ENCODE results near the gene VPS33A.
"Not testable (repeated sequence)": the region's sequence is repeated elsewhere in the genome, so short reads cannot be mapped to it uniquely, and the experiment has no call there.

VPS33A gene

DNA sequence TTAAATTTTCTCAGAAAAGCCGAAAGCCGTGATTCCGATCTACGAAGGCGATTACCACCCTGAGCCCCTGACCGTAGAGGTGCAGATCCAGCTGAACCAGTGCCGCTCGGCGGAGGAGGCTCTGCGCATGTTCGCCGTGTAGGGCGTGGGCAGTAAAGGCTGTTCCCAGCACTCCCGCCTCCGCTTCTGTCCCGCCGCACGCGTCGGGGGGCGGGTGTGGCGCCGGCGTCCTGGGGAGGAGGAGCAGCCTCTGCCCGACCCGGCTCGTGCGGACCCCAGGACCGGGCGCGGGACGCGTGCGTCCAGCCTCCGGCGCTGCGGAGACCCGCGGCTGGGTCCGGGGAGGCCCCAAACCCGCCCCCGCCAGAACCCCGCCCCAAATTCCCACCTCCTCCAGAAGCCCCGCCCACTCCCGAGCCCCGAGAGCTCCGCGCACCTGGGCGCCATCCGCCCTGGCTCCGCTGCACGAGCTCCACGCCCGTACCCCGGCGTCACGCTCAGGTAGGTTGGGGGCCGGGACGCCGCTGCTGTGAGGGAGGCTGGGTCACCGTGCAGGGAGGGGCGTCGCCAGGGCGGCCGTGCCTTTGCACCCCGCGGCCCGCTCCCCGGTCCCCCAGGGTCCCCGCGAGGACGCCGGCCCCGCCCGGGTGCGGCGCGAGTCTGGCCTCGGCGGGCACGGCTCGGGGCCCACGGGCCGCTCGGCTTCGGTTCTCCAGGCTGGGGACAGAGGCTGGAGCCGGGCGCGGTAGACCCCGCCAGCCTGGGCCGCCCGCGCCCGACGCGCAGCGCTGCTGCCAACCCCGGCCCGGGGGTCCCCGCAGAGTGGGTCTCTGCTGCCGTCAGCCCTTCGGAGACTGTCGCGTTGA is 62.8 kb downstream of the VPS33A start, which contains the start of gene B3GNT4:
B3GNT4 (plus strand) TSS at position 409 of the 866 bp plus-strand sequence. CDS start 910 bp downstream, outside the sequence.
- DNase-seq = peak; percentile 72

DNA sequence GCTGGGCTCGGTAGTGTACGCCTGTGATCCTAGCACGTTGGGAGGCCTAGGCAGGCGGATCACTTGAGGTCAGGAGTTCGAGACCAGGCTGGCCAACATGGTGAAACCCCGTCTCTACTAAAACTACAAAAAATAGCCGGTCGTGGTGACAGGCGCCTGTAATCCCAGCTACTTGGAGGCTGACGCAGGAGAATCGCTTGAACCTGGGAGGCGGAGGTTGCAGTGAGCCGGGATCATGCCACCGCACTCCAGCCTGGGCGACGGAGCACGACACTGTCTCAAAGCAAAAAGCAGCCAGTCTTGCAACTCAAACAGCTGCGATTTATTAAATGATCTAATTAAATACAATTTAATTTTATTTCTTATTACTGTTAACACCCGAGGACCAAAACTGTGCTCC is 63.5 kb downstream of the VPS33A start:
- DNase-seq = not testable (repeated sequence)

DNA sequence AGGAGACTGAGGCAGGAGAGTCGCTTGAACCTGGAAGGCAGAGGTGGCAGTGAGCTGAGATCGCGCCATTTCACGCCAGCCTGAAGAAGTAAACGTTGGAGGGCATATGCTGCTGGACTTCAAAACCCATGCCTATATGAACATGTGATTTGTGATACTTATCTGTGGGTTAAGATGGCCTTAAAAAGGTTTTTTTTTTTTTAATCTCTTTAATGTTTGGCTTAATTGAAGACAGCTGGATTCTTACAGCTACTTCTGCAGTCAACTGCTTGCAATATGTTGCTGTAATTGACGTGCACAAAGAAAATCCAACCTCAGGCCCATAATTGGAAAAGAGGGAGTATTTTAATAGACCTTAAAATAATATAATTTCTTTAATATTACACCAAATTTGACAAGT is 64.3 kb downstream of the VPS33A start:
- DNase-seq = no peak

DNA sequence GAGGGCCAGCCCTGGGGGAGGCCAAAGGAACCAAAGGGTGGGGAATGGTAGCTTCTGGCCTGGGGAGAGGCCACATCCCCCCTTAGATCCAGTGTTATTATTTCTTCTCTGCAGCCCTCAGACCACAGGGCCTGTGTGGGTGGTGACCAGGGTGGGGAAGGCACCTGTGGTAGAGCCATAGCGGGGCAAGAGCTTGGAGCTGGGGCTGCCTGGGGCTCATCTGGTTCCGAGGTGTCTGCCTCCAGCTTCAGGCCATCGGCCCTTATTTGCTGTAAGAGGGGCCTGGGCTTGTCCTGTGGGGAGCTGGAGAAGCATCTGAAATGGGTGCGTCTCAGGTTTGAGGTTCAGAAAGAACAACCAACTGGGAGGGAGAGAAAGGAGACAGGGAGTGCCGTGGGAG is 64.9 kb downstream of the VPS33A start:
- no peak for DNase-seq

DNA sequence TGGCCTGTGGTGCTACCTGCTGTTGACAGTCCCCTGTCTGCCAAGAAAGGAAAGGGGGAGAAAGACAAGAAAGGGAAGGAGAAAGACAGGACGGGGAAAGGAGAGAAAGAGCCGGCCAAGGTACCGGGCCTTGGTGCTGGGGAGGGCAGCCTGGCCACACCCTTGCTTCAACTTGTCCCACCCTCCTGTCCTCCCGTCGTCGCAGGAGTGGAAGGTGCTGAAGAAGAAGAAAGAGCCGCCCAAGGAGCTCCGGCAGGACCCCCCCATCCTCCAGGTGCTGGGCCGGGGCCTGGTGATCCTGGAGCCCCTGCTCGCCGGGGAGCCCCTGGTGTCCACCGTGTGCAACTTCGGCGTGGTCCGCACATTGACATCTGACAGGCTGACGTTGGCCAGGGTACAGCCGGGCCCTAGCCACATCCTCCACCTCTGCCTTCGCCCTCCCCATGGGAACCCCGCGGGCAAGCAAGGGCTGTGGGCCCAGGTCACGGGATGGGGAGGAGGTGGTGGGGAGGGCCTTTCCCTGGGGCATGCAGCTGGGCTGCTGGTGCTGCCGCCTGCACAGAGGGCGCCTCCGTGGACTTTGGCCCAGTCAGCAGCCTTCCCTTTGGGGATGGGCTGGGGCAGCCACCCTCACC is 65.6 kb downstream of the VPS33A start:
- no peak for DNase-seq

DNA sequence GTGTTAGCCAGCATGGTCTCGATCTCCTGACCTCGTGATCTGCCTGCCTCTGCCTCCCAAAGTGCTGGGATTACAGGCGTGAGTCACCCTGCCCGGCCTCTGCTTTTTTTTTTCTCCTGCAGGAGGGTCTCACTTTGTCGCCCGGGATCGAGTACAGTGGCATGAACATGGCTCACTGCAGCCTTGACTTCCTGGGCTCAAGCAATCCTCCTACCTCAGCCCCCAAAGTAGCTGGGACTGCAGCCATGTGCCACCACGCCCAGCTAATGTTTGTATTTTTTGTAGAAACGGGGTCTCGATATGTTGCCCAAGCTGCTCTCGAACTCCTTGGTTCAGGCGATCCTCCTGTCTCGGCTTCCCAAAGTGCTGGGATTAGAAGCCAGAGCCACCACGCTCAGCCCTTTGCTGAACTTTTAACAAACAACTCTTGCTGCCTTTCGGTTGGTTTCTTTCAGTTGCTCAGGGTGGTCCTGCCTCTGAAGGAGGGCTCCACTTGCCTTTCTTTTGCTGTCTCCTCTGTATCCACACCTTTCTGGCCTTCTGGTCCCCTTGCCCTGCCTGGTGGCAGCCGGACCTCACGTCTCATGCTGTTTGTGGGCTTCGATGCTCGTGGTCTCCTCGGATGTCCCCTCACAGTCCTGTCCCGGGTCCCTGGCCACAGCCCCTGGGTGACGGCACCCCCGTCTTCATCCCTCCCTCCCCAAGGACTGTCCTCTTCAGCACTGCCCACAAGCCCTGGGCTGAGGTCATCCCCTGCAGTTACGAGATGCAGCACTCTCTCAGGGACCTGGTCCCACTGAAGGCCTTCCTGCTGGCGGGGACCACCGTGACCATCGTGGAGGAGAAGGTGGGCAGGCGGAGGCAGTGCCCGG is 66.6 kb downstream of the VPS33A start:
- no peak for DNase-seq

DNA sequence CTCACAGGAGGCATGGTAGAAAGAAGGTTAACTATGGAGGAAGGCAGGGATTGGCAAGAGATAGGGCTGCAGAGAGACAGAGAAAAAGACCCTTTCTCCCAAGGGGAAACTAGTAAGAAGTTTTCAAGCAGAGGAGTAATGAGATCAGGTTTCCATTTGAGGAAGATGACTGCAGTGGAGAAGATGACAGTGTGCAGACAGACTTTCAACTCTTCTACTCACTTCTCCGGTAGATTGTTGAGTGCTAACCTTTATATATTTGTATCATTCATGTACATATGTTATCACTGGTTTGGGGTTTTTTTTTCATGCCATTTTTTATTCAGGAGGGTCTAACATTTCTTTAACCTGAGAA is 68.7 kb downstream of the VPS33A start:
- DNase-seq = no peak

DNA sequence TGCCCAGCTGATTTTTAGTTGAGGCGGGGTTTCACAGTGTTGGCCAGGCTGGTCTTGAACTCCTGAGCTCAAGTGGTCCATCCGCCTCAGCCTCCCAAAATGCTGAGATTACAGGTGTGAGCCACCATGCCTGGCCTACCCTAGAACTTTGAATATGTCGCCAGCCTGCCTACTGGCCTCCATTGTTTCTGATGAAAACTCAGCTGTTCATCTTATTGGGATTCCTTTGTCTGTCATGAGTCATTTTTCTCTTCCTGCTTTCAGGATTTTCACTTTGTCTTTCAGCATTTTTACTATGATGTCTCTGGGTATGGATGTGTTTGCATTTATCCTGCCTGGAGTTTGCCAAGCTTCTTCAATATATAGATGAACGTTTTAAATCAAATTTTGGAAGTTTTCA is 70.9 kb downstream of the VPS33A start:
- no peak for DNase-seq

DNA sequence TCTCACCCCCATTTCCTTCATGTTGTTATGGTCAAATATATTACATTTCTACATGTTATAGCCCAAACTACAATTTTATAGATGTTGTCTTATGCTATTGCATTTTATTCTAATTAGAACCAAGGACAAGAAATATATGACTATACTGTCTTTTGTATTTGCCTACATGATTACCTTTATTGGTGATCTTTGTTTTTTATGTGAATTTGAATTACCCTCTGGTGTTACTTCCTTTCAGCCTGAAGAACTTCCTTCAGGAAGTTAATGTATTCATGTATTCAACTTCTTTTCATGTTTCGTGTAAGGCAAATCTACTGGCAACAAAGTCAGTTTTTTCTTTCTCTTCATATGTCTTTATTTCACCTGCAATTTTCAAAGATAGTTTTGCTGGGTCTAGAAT is 71.5 kb downstream of the VPS33A start:
- DNase-seq = no peak

DNA sequence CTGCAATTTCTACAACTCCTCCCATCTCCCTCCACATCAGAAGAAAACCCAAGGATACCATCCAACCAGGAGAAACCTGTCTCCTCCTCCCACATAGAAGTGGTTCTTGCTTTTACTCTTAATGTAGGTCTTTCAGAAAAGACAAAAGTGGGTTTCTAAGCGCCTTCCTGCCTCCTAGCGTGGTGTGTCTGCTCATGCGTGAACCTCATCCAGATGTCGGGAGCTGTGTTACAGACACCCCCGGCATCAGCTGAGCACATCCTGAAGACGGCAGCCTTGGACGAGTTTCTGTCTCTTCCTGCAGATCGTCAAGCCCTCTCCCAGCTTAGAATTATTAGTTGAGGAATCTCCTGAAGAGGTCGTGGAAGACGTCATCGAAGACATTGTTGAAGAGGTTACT is 73.9 kb downstream of the VPS33A start:
- no peak for DNase-seq

DNA sequence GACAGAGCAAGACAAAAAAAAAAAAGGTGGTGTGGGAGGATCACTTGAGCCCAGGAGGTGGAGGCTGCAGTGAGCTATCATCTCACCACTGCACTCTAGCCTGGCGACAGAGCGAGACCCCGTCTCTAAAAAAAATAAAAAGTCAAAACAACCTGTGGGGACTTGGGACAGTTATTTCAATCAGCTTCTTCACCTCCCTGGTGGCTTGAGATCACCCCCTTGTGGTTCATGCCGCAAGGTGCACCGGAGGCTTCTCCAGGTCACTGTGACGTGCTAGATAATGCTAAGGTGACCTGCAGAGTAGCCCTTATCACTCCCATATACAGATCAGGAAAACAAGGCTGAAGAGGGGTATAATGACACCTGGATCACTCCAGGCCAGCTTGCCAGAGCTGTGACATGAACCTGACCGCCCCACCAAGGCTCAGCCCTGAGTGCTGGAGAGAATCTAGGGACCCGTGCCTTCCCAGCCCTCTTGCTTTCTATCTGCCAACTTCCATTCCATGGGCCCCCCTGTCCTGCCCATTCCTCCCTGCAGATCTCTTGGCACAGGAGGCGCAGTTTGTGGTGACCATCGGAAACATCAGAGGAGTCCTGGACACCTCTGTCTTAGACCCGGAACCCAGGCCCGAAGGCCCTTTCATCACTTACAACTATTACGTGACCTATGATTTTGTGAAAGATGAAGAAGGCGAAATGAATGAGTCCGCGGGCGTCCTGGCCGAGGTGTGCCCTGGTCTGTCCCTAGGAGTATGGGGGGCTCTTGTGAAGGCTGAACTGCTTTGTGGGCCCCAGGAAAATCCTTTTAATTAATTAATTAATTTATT is 75.2 kb downstream of the VPS33A start:
- DNase-seq = peak; percentile 69

DNA sequence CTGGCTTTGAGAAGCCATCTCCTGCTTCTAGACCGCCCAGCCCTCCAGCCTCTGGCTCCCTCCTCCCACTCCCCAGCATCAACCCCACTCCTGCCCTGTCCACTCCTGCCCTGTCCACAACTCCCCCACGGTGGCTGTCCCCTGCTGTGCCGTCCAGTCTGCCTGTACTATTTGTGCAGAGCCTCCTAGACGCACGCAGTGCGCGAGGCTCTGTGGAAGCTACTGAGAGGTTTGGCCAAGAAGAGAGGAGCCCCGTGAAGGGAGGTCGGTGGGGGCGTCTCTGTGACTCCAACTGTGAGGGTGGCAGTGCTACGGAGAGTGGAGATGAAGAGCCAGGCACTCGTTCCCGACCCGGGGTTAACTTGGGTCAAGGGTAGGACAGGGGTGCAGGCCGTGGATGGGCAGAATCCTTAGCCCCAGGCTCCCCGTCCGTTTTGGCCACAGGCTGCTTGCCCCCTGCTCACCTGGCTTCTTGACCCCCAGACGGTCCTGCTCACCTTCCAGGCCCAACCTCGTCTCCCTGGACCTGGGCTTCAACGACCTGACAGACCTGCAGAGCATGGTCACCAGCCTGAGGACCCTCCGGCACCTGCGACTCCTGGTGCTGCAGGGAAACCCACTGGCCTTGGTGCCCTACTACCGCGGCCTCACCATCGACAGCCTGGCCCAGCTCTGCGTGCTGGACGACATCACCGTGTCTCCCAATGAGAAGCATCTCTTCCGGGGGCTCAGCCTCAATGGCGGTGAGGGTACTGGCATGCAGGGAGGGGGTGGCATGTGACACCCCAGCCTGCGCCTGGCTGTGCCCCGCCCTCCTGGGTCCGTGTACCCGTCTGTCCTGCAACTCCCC is 76.4 kb downstream of the VPS33A start:
- DNase-seq = no peak

DNA sequence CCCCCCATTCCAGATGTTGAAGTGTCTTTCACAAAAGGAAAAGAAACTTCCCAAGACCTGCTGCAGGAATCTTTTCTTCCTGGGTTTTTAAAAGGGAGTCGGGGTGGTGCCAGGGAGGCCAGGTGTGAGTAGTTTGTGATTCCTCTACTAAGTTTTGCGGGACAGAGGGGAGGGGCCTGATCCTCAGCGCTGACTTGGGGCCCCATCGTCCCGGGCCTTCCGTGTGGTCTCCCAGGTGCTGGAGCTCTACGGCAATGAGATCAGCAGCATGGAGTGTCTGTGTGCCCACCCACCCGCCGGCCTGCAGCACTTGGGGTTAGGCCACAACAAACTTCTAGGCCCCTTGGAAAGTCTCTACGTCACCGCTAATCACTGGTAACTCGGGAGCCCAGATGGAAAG is 78.8 kb downstream of the VPS33A start:
- DNase-seq = no peak

DNA sequence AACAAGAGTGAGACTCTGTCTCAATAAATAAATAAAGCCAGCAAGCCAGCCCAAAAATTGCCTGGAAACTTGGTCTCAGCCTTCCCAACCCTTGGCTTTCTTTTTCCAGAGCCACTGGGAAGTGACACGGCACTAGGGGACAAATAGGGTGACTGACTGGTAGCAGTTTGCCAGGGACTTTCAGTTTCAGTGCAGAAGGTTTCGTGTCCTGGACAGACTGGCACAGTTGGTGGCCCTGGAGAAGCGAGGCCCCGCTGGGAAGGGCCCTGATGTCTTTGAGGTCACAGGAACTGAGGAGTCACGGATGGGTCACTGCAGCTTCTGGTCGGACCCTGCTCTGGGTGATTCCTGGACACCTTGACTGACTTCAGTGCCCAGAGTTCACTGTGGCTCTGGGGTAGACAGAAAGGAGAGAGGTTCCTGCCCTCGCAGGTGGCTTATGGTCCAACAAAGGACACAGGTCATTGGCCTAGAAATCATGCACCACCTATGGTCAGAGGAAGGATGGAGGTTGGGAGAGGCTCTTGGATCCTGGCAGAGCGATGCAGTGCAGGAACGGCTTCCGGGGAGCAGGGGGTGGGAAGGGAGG is 80.7 kb downstream of the VPS33A start:
- no peak for DNase-seq

DNA sequence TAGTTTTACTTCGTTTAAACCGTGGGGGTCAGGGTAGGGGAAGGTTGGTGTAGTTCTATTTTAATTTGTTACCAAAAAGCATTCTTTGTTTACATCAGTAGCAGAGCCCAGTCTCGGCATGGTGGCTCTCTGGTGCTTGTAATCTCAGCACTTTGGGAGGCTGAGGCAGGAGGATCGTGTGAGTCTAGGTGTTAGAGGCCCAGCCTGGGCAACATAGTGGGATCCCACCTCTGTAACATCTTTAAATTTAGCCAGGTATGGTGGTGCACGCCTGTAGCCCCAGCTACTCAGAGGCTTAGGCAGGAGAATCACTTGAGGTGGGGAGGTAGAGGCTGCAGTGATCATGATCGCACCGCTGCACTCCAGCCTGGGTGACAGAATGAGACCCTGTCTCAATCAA is 81.2 kb downstream of the VPS33A start:
- no peak for DNase-seq

DNA sequence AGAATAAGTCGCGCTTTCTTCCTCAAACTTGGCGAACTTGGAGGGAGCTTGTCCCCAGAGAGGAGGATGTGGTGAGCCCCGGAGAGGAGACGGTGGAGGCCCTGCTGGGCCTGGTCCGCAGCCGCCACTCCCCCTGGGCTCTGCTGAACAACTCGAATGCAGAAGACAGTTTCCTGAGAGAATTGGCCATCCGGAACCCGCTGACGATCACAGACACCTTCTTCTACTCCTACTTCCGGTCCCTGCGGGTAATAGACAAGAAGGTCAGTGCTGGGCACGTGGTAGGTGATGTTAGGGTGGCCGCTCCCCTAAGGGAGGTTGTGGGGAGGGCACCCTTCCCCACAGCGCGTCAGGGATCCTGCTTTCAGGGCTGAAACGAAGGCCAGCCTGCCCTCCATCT is 81.8 kb downstream of the VPS33A start:
- no peak for DNase-seq

DNA sequence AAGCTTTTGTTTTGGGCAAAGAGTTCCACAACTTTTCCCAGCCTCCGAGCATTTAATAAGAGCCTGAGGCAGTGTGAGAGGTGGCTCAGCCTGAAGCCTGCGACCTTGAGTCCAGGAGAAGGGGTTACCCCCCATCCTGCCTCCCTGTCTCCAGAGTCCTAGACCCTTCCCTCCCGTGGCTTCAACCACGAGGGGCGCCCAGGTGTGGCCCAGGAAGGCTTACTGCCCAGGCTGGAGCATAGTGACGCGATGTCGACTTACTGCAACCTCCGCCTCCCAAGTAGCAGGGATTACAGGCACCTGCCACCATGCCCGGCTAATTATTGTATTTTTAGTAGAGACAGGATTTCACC is 82.7 kb downstream of the VPS33A start:
- no peak for DNase-seq

DNA sequence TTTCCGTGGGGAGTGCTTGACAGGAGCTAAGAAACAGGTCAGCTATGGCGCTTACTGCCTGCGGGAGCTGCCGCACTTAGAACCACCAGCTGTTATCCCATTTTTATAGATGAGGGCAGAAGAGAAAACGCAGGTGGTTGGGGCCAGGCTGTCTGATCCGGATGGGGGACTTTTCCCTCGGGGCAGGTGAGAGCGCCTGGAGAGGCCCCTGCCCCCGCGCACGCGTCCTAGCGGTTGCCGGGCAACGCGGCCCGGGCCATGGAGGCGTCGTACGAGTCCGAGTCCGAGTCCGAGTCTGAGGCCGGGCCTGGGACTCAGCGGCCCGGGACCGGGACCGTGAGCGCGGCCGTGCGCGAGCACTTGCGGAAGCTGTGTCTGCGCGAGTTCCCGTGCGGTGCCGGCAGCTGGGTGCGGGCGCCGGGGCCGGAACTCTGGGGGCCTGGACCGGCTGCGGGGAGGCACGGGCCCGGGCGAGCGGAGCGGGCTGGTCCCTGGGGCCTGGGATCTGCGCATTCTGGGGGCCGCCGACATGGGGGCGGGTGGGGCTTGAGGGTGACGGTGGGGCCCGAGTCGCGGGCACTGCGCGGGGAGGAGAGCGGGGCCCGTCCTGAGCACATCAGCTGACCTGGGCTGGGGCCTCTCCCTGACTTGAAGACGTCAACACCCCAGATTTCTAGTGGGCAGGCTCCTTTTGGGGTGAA is 83.3 kb downstream of the VPS33A start, which contains the start of gene LRRC43:
LRRC43 (plus strand) TSS at position 237 of the 701 bp plus-strand sequence; CDS start at position 259, 22 bp downstream.
- peak; percentile 32 for DNase-seq
